GM21576 (cell line): ENCODE results near the gene ST3GAL3.

Experiments
- ATAC-seq: cut with Tn5 transposase; IDR thresholded peaks from one replicate; pipeline ENCODE4 v1.9.1; 2021; ENCODE audit warnings: mild to moderate bottlenecking, moderate library complexity; ENCODE audit not compliant: unreplicated experiment

The ST3GAL3 gene

DNA sequence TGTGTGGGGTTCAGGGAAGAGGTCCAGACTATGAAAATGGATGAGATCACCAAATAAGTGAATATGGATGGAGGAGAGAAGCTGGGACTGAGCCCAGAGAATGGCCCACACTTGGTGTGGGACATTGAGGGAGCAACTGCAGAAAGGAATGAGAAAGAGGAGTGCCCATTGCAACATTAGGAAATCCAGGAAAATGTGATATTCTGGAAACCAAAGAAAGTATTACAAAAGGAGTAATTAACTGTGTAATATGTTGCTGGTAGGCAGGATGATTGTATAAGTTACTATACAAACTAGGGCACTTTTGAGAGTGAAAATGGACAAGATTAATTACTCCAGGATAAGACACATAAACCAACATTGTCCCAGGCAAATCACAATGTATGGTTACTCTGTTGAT is 166.5 kb downstream of the ST3GAL3 start:
- no peak for ATAC-seq

DNA sequence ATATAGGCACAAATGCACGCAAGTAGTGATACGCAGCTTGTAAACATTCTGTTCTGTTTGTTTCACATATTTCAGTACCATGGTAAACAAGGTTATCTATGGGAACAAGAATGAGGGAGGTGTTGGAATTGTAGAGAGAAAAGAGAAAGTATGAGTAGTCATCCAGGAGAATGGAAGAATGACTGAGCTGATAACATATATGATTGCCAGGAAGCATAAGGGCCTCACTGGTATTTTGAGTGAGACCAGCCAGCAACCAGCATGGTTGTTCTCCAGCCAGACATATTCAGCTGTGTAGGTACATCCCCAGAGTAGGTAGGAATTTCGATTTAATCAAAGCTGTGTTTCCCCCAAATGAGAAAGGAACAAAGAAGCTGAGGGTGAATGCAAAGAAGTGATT is 167.4 kb downstream of the ST3GAL3 start:
- no peak for ATAC-seq

DNA sequence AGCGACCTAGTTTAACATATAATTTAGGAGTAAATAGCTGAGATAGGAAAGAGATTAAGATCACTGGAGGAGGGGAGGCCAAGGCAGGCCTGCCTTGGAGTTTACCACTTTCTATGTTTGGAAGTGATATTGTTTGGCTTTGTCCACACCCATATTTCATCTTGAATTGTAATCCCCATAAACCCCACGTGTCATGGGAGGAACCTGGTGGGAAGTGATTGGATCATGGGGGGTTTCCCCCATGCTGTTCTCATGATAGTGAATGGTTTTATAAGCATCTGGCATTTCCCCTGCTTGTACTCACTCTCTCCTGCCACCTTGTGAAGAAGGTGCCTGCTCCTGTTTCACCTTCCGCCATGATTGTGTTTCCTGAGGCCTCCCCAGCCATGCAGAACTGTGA is 168.0 kb downstream of the ST3GAL3 start:
- no peak for ATAC-seq

DNA sequence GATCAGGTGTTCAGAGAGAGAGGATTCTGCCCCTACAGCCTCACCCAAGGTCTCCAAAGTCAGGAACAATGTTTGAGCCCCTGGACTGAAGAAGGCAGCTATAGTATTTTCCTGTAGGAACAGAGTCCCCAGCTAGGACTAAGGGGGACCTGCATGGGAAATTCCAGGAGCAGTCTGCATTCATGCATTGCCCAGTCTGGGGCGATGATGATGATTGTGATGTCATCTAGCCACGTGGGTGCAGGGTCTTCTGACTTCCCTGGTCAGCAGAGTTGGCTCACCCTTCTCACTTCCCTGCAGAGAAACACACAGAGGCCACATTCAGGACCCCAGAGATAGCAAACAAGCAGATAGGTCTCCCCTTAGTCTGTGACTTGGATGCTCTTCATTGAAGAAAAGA is 169.8 kb downstream of the ST3GAL3 start:
- no peak for ATAC-seq

DNA sequence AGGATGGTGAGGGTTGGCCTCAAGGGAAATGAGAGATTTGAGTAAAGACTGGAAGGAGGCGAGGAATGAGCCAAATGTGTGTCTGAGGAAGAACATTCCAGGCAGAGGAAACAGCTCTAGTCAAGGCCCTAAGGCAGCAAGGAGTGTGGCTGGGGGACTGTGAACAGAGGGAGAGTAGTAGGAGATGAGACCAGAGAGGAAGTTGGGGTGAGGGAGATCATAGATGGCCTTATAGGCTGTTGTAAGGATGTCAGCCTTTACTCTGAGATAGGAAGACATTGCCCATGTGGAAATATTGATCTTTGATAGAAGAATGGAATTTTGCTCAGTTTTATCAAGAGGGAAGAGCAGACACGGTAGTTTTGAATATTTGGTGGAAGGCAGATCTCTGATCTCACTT is 171.1 kb downstream of the ST3GAL3 start:
- no peak for ATAC-seq

DNA sequence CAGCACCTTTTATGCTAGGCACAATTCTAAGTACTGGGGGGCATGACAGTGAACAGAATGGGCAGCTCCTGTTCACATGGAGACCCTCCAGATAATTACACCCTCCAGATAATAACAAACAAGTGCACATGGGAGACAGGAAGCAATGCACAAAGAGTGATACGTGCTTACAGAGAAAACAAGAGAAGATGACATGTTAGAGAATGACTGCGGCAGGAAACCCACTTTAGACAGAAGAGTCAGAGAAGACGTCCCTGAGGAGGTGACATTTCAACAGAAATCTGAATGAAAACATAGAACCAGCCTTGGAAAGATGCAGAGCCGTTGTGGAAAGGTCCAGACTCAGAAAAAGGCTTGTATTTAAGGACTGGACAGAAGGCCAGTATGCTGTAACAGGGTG is 171.5 kb downstream of the ST3GAL3 start:
- ATAC-seq, result no peak

DNA sequence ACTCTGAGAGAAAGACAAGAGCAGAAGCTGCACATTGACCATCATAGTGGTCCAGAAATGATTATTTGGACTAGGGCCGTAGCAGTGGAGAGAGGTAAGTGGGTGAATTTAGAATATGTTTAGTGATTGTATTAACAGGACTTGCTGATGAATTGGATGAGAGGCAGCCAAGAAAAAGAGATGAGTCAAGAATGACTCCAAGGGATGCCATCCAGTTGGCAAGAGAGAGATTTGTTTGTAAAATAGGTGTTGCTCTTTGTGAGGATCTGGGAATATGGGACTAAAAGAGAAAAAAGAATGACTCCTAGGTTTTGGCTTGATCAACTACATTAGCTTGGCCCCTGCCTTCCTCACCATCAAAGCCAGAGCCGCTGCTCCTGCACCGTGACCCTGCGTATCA is 172.1 kb downstream of the ST3GAL3 start:
- no peak for ATAC-seq

DNA sequence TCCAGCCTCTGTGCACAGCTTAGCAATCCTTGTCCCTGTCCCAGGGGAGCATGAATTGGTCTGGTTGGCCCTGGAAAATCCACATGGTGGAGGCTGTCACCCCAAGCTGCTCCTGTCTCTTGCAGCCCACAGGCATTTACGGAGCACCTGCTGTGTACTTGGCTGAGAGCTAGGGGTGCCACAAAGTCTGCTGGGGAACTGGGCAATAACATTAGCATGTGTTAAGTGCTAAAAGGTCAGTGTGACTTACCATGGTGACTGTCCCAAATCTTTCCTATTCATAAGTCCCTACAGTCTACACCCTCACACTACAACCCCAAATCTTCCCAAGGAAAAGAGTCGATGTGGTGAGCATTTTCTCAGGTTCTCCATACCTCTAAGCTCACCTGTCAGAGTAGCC is 172.7 kb downstream of the ST3GAL3 start:
- ATAC-seq, result no peak

DNA sequence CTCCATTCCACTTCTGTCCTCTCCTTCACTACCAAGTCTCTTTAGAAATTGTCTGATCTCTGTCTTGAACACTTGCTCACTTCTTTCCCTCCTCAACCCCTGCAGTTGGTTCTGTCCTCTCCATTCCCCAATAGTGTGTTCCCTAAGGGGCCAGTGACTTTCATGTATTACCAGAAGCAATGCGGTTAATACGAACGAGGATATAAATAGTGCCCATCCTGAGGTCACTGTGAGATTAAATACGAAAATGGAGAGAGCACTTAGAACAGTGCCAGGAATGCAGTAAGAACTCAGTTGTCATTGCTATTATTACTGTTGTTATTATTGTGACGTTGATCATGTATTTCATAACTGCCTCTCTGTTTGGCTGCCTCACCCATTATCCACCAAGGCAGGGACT is 173.3 kb downstream of the ST3GAL3 start:
- ATAC-seq, result no peak

DNA sequence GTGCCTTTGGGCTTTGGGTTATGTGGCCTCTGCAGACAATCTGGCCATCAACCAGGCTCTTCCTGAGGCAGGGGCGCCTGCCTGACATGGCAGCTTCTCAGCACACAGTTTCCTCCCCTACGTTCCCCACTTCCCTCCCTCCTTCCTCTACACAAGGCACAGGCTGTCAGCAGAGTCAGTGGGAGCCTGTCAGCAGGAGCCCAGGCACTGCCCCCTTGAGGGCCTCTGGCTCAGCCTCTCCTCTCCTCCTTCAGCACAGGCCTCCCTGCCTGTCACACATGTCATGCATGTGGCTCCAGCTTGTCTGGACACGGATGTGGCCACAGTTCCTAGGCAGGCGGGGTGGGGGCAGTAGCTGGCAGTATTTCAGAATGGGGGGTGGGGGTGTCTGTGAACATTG is 174.1 kb downstream of the ST3GAL3 start:
- no peak for ATAC-seq

DNA sequence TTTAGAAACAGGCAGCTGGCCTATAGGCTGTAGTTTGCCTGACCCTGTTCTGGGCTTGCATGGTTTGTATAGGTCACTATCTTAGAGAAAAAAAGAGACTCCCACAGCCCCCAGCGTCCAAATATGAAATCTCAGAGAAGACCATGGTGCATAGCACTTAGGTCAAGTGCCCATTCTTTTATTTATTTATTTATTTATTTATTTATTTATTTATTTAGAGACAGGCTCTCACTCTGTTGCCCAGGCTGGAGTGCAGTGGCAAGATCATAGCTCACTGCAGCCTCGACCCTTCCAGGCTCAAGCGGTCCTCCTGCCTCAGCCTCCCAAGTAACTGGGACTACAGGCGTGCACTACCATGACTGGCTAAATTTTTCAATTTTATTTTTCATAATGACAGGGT is 175.4 kb downstream of the ST3GAL3 start:
- no peak for ATAC-seq

DNA sequence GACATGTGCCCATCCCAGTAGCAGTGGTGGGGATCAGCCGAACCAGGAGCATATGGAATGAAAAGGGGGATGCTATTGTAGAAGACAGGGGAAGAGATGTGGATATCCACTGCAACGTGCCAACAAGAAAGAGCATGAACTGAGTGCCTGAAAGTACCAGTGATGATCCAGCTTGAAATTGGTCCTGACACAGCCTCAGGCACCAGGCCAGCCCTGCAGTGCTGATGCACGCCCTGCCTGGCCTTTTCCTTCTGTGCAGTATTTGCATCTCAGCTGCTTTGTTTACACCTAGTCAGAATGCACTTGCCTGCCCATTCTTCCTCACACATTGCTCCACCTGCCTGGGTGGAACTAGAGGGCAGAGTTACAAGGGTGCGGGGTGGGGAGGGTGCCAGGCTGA is 176.0 kb downstream of the ST3GAL3 start:
- ATAC-seq, result no peak

DNA sequence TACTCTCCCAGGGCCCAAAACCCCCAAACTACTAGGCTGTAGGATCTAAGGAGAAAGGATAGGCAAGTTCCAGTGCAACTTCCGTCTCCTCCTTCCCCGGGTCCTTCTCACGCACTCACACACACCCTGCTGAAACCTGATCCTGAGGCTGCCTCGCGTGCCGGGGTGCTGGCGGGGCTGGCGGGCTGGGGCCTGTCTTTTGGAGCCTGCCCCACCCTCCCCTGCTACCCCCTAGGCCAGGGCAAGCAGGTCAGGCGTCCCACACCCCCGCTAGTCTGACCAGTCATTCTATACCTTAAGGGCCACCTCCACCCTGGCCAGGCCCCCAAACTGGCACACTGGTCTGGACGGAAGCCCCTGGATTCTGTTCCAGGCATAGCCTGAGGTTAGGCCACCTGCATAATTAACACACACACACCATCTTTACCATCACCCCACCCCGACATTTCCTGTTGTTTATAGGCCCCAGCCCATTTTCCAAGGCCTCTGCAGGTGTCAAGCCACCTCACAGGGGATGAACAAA is 178.0 kb downstream of the ST3GAL3 start:
- no peak for ATAC-seq

DNA sequence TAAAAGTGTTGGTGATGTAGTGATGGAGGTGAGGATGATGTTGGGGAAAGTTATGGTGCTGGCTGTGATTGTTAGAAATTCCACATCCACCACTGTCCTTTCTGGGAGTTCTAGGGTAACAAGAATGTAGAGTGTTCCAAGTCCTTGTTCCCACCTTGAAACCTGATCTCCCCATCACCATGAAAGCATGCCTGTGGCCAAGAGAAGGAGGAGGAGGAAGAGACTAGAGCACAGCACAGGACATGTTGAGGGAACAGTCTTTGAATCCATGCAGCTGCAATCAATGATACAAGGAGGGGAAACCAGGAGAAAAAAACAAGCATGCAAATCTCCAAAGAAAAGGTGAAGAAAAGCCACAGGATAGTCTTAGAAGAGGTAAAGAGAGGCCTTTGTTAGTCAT is 180.4 kb downstream of the ST3GAL3 start:
- ATAC-seq, result no peak

DNA sequence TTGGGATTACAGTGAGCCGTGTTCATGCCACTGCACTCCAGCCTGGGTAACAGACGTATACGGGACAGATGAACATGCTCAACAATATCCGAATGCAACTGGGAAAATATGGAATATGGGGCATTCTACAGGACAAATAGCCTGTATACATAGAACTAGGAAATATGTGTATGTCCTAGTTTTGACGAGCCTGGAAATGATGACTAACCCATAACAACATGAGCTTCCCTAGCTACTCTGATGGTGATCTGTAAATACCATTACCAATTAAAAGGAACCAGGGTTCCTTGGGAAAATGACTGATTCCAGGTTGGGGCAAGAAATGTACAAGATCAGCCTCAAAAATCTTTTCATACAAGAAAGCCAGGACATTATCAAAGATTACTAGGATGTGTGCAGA is 183.5 kb downstream of the ST3GAL3 start:
- ATAC-seq, result no peak

DNA sequence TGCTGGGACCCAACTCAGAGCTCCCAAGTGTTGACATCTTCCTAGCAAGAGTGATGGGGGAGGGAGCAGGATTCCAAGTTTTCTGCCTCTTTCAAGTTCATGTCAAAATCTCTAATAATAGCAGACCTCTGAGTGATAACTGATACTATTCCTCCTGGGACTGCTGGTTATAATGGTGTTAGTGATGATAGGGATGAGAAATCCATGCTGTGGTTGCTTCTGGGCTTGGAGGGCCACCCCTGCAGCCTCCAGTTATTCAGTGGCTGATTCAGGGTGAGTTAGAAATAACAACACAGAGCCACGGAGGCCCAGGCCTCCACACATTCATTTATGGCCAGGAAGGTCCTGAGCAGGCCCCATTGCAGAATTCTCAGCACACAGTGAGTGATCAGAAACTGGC is 185.7 kb downstream of the ST3GAL3 start:
- ATAC-seq, result no peak

DNA sequence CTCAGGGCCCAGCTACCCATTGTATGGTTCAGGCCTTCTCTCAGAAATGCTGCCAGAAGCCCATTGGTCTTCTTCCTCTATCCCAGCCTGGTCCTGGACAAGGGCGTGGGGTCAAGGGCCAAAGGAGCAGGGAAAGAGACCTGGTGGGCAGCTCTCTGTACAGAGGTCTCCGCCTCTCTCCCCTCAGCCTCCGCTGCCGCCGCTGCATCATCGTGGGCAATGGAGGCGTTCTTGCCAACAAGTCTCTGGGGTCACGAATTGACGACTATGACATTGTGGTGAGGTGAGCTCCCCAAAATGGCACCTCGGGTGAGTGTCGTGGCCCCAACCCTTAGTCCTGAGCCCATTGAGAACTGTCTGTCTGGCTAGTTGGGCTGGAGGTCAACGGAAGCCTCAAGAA is 191.6 kb downstream of the ST3GAL3 start:
- ATAC-seq, result no peak

DNA sequence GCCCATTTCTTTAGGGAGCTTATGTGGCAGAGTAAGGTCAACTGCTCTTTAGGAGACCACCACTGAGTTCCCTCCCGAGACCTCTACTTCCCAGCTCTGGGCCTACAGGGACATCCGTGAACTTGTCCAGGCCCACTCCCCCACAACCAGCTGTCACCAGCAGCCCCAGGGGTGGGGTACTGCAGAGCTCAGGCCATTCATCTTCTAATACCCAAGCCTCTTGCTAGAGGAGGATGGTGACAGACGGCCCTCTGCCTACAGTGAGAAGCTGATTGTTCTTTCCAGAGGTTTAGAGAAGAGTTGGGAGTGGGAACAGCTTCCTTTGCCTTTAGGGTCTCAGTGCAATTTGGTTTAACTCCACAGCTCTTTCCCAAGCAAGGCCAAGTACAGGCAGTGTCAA is 193.1 kb downstream of the ST3GAL3 start:
- no peak for ATAC-seq

DNA sequence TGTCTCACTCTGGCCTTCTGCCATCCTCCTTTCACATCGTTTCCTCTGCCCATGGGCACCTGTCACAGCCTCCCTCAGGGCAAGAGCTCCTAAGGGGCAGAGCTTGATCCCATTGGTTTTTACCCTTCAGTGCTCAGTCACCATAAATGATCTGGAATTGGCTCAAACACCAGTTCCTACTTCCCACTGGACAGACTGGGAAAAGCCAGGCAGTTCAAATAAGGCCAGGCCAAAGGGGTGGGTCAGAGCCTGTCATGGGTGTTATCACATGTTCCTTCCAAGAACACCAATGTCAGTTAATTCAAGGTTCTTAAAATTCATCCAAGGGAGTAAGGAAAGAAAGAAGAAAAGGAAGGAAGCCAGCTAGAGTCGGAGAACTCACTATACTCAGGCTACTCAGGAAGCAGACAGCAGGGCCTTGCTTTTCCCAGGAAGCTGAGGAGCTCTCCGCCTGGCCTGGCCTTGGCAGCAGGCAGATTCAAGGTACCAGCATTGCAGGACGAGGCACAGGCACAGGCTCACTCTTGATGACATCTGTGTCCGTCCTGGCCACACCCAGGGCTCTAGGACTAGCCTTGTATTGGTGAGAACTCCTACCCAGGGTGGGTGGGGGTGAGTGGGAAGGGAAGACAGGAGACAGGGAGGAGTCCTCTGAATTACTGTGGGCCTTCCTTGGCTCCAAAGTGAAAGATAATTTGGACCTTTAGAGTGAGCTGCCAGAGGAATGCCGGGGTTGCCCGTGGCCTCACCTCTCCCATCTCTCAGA is 194.0 kb downstream of the ST3GAL3 start:
- no peak for ATAC-seq

DNA sequence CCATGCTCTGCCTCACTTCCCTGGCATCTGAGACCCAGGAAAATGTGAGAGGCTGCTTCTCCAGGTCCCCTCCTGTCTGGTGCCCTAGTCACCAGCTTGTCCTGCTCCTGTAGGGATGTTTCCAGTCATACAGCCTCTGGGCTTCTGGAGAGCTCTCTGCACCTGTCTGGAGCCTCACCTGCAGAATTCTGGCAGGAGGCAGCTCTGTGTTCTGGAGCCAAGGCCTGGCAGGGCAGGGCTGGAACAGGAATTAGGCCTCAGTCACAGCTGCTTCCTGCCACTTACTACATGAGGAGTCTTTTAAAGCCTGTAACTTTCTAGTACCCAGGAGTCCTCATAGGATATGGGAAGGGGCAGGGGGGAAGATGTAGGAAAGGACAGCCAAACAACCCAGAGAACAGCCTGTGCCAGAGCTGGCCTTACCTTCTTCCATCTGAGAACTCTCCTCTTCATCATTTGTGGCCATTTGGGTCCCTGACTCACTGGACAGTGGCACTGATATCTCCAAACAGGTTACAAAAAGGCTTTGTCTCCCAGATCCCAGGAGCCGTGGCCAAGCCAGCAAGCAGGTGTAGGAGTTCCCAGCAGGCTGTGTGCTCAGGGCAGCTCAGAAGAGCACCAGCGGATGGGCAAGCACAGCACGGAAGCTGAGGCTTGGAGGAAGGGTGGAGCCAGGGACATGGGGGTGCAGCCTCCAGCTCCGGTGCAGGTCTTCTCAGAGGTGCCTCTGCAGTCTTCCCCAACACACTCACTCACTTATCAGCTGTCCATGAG is 194.9 kb downstream of the ST3GAL3 start:
- no peak for ATAC-seq

DNA sequence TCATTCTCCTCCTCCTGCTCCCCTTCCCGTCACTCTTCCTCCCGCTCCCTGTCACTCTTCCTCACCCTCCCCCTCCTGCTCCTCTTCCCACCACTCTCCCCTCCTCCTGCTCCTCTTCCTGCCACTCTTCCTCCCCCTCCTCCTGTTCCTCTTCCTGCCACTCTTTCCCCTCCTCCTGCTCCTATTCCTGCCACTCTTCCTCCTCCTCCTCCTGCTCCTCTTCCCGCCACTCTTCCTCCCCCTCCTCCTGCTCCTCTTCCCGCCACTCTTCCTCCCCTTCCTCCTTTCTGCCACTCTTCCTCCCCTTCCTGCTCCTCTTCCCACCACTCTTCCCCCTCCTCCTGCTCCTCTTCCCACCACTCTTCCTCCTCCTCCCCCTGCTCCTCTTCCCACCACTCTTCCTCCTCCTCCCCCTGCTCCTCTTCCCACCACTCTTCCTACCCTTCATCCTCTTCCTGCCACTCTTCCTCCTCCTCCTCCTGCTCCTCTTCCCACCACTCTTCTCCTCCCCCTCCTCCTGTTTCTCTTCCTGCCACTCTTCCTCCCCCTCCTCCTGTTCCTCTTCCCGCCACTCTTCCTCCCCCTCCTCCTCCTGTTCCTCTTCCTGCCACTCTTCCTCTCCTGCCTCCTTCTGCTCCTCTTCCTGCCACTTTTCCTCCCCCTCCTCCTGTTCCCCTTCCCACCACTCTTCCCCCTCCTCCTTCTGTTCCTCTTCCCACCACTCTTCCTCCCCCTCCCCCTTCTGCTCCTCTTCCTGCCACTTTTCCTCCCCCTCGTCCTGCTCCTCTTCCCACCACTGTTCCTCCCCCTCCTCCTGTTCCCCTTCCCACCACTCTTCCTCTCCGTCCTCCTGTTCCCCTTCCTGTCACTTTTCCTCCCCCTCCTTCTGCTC is 197.6 kb downstream of the ST3GAL3 start:
- no peak for ATAC-seq
